Measurements from ENCODE around the gene CNTN4. TPM values are rescaled to one million over a fixed set of nuclear protein-coding genes. Genes with fewer than 3 reads are reported as not detected.

CNTN4 gene
- total RNA-seq, 1 experiment from 2014 or later = 0.12 TPM

DNA sequence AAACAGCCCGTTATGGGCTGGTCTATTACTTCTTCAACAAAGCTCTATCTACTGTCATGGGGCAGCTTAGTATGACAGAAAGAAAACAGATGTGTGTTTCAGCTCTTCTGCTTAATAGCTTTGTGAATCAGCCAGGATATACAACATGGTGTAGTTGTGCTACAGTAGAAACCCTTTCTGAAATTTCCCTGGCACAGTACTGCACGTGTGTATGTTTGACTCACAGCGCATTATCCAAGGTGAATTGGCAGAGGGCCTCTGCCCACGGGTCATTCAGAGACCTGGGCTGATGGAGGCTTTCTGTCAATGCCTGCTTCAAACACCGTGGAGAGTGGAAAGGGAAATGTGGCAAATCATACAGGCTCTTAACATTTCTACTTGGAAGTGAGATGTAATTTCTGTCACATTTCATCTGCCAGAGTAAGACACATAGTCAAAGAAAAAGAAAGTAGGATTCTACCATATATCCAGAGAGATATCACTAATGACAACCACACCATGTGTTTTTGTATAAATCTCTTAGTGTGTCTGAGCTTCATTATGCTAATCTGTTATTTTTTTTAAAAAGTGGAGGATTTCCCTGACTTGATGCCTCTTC lies 505.1 kb downstream of the CNTN4 start:
- Mint-ChIP-seq H3K4me3 (ENCODE audit: unreplicated experiment) (no peak overlapping the region), H3K27me3 (ENCODE audit: insufficient read depth, unreplicated experiment) (peaks cover 13% of the 10 kb centered on the region), H3K36me3 (ENCODE audit: insufficient read depth, unreplicated experiment) (no peaks in the 10 kb centered on the region), H3K4me1 (ENCODE audit: insufficient read depth, unreplicated experiment) (no peaks in the 10 kb centered on the region), H3K27ac (ENCODE audit: low read depth, unreplicated experiment) (no peak overlapping the region), H3K9me3 (ENCODE audit: unreplicated experiment) (no peaks in the 10 kb centered on the region)
- ChIA-PET CTCF (no interaction called here), POLR2A (no interaction called here)
- no TSS peak for BruUV-seq (replicated peaks)
- TF ChIP-seq, protein P1, sequence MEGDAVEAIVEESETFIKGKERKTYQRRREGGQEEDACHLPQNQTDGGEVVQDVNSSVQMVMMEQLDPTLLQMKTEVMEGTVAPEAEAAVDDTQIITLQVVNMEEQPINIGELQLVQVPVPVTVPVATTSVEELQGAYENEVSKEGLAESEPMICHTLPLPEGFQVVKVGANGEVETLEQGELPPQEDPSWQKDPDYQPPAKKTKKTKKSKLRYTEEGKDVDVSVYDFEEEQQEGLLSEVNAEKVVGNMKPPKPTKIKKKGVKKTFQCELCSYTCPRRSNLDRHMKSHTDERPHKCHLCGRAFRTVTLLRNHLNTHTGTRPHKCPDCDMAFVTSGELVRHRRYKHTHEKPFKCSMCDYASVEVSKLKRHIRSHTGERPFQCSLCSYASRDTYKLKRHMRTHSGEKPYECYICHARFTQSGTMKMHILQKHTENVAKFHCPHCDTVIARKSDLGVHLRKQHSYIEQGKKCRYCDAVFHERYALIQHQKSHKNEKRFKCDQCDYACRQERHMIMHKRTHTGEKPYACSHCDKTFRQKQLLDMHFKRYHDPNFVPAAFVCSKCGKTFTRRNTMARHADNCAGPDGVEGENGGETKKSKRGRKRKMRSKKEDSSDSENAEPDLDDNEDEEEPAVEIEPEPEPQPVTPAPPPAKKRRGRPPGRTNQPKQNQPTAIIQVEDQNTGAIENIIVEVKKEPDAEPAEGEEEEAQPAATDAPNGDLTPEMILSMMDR (IDR thresholded peaks at IDR 0.05; ENCODE audit: unreplicated experiment) = no peak
- no peak for DNase-seq (ENCODE audit: unreplicated experiment)
- intact Hi-C loops (cut with micrococcal nuclease) = no loop called here

GRCh38 chr3:2614578-2614977 lies 515.9 kb downstream of the CNTN4 start:
- Mint-ChIP-seq H3K9me3 (ENCODE audit: unreplicated experiment) (peaks cover 6% of the 10 kb centered on the region), H3K36me3 (ENCODE audit: insufficient read depth, unreplicated experiment) (no peaks in the 10 kb centered on the region), H3K27me3 (ENCODE audit: insufficient read depth, unreplicated experiment) (peaks cover 45% of the 10 kb centered on the region), H3K4me1 (ENCODE audit: insufficient read depth, unreplicated experiment) (no peaks in the 10 kb centered on the region), H3K4me3 (ENCODE audit: unreplicated experiment) (no peak overlapping the region), H3K27ac (ENCODE audit: low read depth, unreplicated experiment) (no peak overlapping the region)
- BruUV-seq (replicated peaks) = no TSS peak
- ChIA-PET CTCF (no interaction called here), POLR2A (no interaction called here)
- TF ChIP-seq, protein P1 (IDR thresholded peaks at IDR 0.05; ENCODE audit: unreplicated experiment) = no peak
- intact Hi-C loops (cut with micrococcal nuclease) = no loop called here
- DNase-seq (ENCODE audit: unreplicated experiment) = no peak

DNA sequence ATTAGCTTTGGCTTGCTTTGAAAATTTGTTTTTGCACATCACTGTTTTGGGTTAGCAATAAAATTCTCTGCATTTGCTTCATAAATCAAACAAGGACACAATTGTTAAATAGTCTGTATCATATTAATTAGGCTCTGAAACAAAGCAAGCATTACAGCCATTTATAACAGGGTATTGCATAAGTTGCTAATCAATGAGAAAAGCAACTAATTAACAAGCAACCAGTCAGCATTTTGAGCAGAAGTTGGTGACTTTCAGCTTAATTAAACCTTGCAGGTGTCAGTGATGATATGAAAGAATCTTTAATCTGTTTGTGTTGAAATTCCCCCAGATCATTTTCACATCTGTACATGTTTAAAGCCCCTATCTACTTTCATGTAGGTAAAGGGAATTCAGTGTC lies 516.4 kb downstream of the CNTN4 start:
- H3K36me3 Mint-ChIP-seq (ENCODE audit: insufficient read depth, unreplicated experiment) = no peaks in the 10 kb centered on the region
- H3K27me3 Mint-ChIP-seq (ENCODE audit: insufficient read depth, unreplicated experiment) = peaks cover 47% of the 10 kb centered on the region
- no peak overlapping the region for H3K4me3 Mint-ChIP-seq (ENCODE audit: unreplicated experiment)
- DNase-seq (ENCODE audit: unreplicated experiment) = no peak
- intact Hi-C loops (cut with micrococcal nuclease) = no loop called here
- ChIA-PET CTCF (no interaction called here), POLR2A (no interaction called here)
- TF ChIP-seq, protein P1 (IDR thresholded peaks at IDR 0.05; ENCODE audit: unreplicated experiment) = no peak
- H3K27ac Mint-ChIP-seq (ENCODE audit: low read depth, unreplicated experiment) = no peak overlapping the region
- H3K9me3 Mint-ChIP-seq (ENCODE audit: unreplicated experiment) = peaks cover 6% of the 10 kb centered on the region
- no TSS peak for BruUV-seq (replicated peaks)
- no peaks in the 10 kb centered on the region for H3K4me1 Mint-ChIP-seq (ENCODE audit: insufficient read depth, unreplicated experiment)

- Mint-ChIP-seq H3K27me3 (ENCODE audit: insufficient read depth, unreplicated experiment) (peaks cover 21% of the 10 kb centered on the region), H3K4me1 (ENCODE audit: insufficient read depth, unreplicated experiment) (no peaks in the 10 kb centered on the region), H3K36me3 (ENCODE audit: insufficient read depth, unreplicated experiment) (no peaks in the 10 kb centered on the region), H3K4me3 (ENCODE audit: unreplicated experiment) (no peak overlapping the region), H3K9me3 (ENCODE audit: unreplicated experiment) (no peaks in the 10 kb centered on the region), H3K27ac (ENCODE audit: low read depth, unreplicated experiment) (no peak overlapping the region)
- CTCF ChIA-PET = interaction anchor here (0.5 to 0.7 kb wide), 3 partner anchors 17 to 1887 kb away, joined by 3 read pairs; no protein-coding TSS in a partner anchor
- intact Hi-C loops (cut with micrococcal nuclease) = no loop called here
- POLR2A ChIA-PET = no interaction called here
- no peak for DNase-seq (ENCODE audit: unreplicated experiment)
- TF ChIP-seq, protein P1 (IDR thresholded peaks at IDR 0.05; ENCODE audit: unreplicated experiment) = no peak
- BruUV-seq (replicated peaks) = no TSS peak
Measured at GRCh38 chr3:2623436-2623835, 524.8 kb downstream of the CNTN4 start.
